GM19395 (cell line): ENCODE measurements around the gene LRPAP1.
"Not testable (repeated sequence)": the region's sequence is repeated elsewhere in the genome, so short reads cannot be mapped to it uniquely, and the experiment has no call there.

Experiments used
- ATAC-seq: cut with Tn5 transposase; IDR thresholded peaks from one replicate; pipeline ENCODE4 v1.9.1; 2021; ENCODE audit warnings: mild to moderate bottlenecking, moderate library complexity; ENCODE audit not compliant: unreplicated experiment

Gene LRPAP1

GRCh38 chr4:3464349-3464905 is 67.8 kb downstream of the LRPAP1 start:
- ATAC-seq = no peak

DNA sequence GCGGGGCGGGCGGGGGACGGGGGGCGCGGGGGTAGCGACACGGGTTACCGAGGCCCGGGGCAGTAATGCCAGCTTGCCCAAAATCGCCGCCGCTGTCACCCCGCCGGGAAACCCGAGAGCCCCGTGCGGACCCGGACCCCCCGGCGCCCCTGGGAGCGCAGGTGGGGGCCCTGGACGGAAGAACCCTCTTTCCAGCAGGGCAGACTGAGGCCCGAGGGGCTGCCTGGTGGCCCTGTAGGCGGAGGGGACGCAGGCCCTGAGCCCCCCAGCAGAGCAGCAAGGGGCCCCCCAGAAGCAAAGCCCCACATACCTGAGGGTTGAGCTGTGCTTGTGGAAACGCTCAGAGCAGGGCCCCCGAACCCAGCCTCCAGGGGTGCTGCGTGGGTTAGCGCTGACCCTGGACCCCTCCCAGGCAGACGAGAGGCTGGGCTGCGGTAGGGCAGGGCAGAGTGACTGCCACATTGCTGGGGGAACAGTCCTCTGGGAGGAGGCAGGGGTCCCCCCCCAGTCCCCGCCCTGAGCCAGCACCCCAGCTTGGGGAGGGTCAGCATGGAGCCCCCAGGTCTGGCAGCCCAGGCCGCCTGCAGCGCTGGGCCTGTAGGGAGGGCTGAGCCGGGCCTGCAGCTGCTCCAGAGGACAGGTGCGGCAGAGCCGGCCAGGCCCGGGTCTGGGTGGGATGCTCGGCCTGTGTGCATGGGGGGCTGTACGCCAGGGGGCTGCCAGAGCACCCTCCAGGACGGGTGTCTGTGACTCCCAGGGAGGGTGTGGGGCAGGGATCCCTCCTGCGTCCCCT is 68.5 kb downstream of the LRPAP1 start:
- ATAC-seq = no peak

DNA sequence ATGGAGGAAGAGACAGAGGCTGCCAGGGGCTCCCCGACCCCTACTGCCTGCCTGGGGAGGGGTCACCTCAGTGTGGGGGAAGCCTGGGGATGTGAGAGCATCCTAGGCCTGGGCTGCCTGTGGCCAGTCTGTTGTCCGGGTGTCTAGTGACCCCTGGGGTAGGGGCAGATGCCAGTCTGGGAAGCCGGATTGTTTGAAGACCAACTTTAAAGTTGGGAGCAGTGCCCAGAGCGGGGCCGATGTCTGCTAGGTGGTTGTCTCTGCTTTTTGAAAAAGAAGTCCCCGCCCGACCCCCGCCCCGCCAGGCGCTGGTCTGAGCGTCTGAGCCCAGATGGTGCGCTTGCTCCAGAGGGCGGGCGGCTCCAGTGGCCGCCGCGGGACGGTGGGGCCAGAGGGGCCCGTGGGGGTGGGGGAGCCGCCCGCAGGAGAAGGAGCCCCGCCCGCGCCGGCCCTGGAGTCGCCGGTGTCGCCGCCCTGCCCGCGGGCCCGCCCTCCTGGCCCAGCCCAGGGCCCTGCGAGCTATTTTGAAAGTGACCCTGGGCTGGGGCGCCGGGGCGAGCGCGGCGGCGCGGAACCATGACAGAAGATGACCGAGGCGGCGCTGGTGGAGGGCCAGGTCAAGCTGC is 69.3 kb downstream of the LRPAP1 start, which contains the start of gene DOK7:
DOK7 (plus strand) TSS at position 517 of the 626 bp plus-strand sequence; CDS start at position 587, 70 bp downstream.
- ATAC-seq = no peak

GRCh38 chr4:3462321-3462789 is 69.9 kb downstream of the LRPAP1 start:
- no peak for ATAC-seq

GRCh38 chr4:3461515-3462291 is 70.5 kb downstream of the LRPAP1 start:
- ATAC-seq = no peak

DNA sequence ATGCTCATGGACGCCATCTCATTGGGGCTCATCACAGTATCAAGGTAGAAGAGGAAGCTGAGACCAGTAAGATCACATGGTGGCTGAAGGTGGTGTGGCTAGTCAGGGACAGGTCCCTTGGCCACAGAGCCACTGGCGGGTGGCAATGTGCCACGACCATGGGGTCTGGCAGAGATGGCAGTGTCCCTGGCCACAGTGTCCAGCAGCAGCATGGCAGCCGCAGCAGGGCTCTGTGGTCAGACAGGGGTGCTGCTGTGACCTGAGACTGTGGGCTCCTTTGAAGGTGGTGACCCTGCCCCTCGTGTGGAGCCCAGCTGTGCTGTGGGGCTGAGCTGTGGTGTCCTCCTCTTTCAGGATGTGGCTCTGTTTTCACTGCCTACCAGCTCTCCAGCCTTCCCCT is 71.3 kb downstream of the LRPAP1 start:
- ATAC-seq = no peak

DNA sequence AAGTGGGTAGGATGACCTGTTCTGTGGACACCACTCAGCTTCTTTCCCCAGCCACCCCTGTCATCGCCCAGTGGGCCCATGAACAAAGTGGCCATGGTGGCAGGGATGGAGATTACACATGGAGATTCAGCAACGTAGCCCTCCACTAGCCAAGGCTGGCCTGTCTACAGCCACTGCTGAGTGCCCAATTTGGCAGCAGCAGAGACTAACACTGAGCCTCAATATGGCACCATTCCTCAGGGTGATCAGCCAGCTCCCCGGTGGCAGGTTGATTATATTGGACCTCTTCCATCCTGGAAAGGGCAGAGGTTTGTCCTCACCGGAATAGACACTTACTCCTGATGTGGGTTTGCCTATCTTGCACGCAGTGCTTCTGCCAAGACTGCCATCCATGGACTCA is 73.1 kb downstream of the LRPAP1 start:
- not testable (repeated sequence) for ATAC-seq

DNA sequence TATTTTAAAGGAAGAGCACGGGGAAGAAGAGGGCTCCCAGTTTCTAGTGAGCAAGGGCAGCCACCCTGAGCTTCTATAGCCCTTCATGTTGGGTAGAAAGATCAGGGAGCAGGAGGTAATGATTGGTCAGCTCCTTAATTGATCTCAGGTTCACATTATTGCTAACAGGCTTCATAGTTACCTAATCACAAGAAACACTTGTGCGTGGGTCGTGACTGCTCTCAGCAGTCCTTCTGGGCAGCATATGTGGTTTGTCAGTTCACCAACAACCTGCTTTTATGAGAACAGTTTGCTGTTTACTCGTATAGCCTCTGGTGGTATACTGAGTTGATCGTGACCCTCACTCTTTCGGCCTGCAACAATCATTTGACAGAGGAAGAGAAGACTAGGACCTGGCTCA is 73.9 kb downstream of the LRPAP1 start:
- no peak for ATAC-seq

DNA sequence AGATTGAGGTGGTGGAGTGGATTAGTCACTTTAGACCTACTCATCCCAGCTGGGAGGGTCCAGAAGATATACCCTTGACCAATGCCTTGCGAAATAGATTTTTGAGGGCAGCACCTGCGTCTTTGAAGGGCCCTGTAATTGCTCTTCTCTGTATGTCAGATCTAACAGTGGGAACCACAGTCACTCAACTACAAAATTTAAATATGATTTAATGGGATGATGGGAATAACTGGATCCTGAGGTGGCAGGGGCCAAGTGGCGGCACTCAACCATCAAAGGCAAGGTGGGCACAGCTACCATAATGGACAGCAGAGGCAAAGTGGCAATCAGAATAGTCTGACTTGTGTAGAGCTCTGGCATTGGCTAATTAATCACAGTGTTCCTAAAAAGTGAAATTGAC is 76.6 kb downstream of the LRPAP1 start:
- not testable (repeated sequence) for ATAC-seq
